ENCODE data around the gene ABTB2. TPM values are rescaled to one million over a fixed set of nuclear protein-coding genes. Genes with fewer than 3 reads are reported as not detected.

The ABTB2 gene
- polyA plus RNA-seq, 1 donor (not counting 4 experiments of a cell fraction or from before 2014, with no cell fraction given), result 1.0 TPM

- H3K27ac ChIP-seq (ENCODE audit: control insufficient read depth, insufficient read depth, low read length), result no peak overlapping the region
- no peaks in the 10 kb centered on the region for H3K9me3 ChIP-seq (ENCODE audit: control insufficient read depth, low read depth, low read length)
- no peak overlapping the region for H3K9ac ChIP-seq (ENCODE audit: control insufficient read depth, extremely low read depth, insufficient read depth, low read length)
- H4K20me1 ChIP-seq (ENCODE audit: control insufficient read depth, extremely low read depth, insufficient read depth, low read length), result no peaks in the 10 kb centered on the region
- H3K9me1 ChIP-seq (ENCODE audit: control insufficient read depth, extremely low read depth, insufficient read depth, low read length), result no peaks in the 10 kb centered on the region
- H3K4me3 ChIP-seq (ENCODE audit: control insufficient read depth in 2 of 3, extremely low read depth in 1 of 3, insufficient read depth in 2 of 3, low read depth in 1 of 3, low read length in 3 of 3), result no peak overlapping the region
- no peaks in the 10 kb centered on the region for H3K4me1 ChIP-seq (ENCODE audit: control insufficient read depth, extremely low read depth, insufficient read depth, low read length)
- dilution Hi-C loops (cut with MboI; ENCODE audit: extremely low pct_ligation_motif_present, low sequenced_read_pairs), result no loop called here
- no peaks in the 10 kb centered on the region for H3K27me3 ChIP-seq (ENCODE audit: control insufficient read depth, extremely low read depth, insufficient read depth, low read length)
- no peaks in the 10 kb centered on the region for H3K79me2 ChIP-seq (ENCODE audit: control insufficient read depth, insufficient read depth, low read length)
- TF ChIP-seq CTCF (optimal IDR thresholded peaks at IDR 0.05 in 1 of 3, IDR thresholded peaks at IDR 0.05 in 1 of 3, conservative IDR thresholded peaks at IDR 0.05 in 1 of 3; ENCODE audit: extremely low read depth in 1 of 3, insufficient read depth in 2 of 3, low read length in 3 of 3) (no peak), EZH2 (IDR thresholded peaks at IDR 0.05; ENCODE audit: low read length) (no peak)
- no peak overlapping the region for H2AFZ ChIP-seq (ENCODE audit: control insufficient read depth, low read length)
- no peak for FAIRE-seq
- peaks cover 42 to 60% of the 10 kb centered on the region in 2 experiments for H3K36me3 ChIP-seq (ENCODE audit: control insufficient read depth in 2 of 2, extremely low read depth in 1 of 2, insufficient read depth in 2 of 2, low read length in 2 of 2)
- no peak overlapping the region for H3K4me2 ChIP-seq (ENCODE audit: control insufficient read depth, extremely low read depth, insufficient read depth, low read depth, low read length)
- DNase-seq (ENCODE audit: low read depth, low spot score), result no peak
Observed at GRCh38 chr11:34132261-34132965, 225.4 kb downstream of the ABTB2 start.

- H3K9ac ChIP-seq (ENCODE audit: control insufficient read depth, extremely low read depth, insufficient read depth, low read length), result no peak overlapping the region
- FAIRE-seq, result no peak
- peaks cover 27 to 42% of the 10 kb centered on the region in 2 experiments for H3K36me3 ChIP-seq (ENCODE audit: control insufficient read depth in 2 of 2, extremely low read depth in 1 of 2, insufficient read depth in 2 of 2, low read length in 2 of 2)
- no peaks in the 10 kb centered on the region for H4K20me1 ChIP-seq (ENCODE audit: control insufficient read depth, extremely low read depth, insufficient read depth, low read length)
- dilution Hi-C loops (cut with MboI; ENCODE audit: extremely low pct_ligation_motif_present, low sequenced_read_pairs), result no loop called here
- TF ChIP-seq EZH2 (IDR thresholded peaks at IDR 0.05; ENCODE audit: low read length), result no peak
- TF ChIP-seq CTCF (optimal IDR thresholded peaks at IDR 0.05 in 1 of 3, IDR thresholded peaks at IDR 0.05 in 1 of 3, conservative IDR thresholded peaks at IDR 0.05 in 1 of 3; ENCODE audit: extremely low read depth in 1 of 3, insufficient read depth in 2 of 3, low read length in 3 of 3), result no peak
- no peak for DNase-seq (ENCODE audit: low read depth, low spot score)
- no peaks in the 10 kb centered on the region for H3K9me3 ChIP-seq (ENCODE audit: control insufficient read depth, low read depth, low read length)
- H3K27me3 ChIP-seq (ENCODE audit: control insufficient read depth, extremely low read depth, insufficient read depth, low read length), result no peaks in the 10 kb centered on the region
- H3K9me1 ChIP-seq (ENCODE audit: control insufficient read depth, extremely low read depth, insufficient read depth, low read length), result no peaks in the 10 kb centered on the region
- no peaks in the 10 kb centered on the region for H3K79me2 ChIP-seq (ENCODE audit: control insufficient read depth, insufficient read depth, low read length)
- H3K4me3 ChIP-seq (ENCODE audit: control insufficient read depth in 2 of 3, extremely low read depth in 1 of 3, insufficient read depth in 2 of 3, low read depth in 1 of 3, low read length in 3 of 3), result no peak overlapping the region
- no peak overlapping the region for H3K27ac ChIP-seq (ENCODE audit: control insufficient read depth, insufficient read depth, low read length)
- no peaks in the 10 kb centered on the region for H3K4me1 ChIP-seq (ENCODE audit: control insufficient read depth, extremely low read depth, insufficient read depth, low read length)
- no peak overlapping the region for H2AFZ ChIP-seq (ENCODE audit: control insufficient read depth, low read length)
- H3K4me2 ChIP-seq (ENCODE audit: control insufficient read depth, extremely low read depth, insufficient read depth, low read depth, low read length), result no peak overlapping the region
Observed at GRCh38 chr11:34128824-34129223, 229.0 kb downstream of the ABTB2 start.

Data from keratinocyte (primary cell).